Effector memory CD8-positive, alpha-beta T cell (primary cell): Measurements from ENCODE around the gene BAZ2B.

Experiments
- ATAC-seq: fragments of 150-1000 bp; cut with Tn5 transposase; replicated peaks from 2 replicates; pipeline ENCODE4 v1.10.0; 2021; ENCODE audit warnings: mild to moderate bottlenecking, moderate library complexity
- DNase-seq, 3 experiments: peaks; one replicate each; pipeline ENCODE4 v3.0.0; 2021
- H3K27ac Mint-ChIP-seq, 2 donors: one replicate each; pipeline ENCODE4 v1.8.0; 2022; ENCODE audit warnings: mild to moderate bottlenecking in 2 of 2, mixed read lengths in 2 of 2, moderate library complexity in 2 of 2
- H3K27me3 Mint-ChIP-seq, 2 donors: one replicate each; pipeline ENCODE4 v1.8.0; 2022; ENCODE audit warnings: mixed read lengths in 2 of 2
- H3K36me3 Mint-ChIP-seq: one replicate; pipeline ENCODE4 v1.8.0; 2022; ENCODE audit warnings: mild to moderate bottlenecking, moderate library complexity, mixed read lengths; ENCODE audit not compliant: insufficient read depth
- H3K4me1 Mint-ChIP-seq, 2 donors: one replicate each; pipeline ENCODE4 v1.8.0; 2022; ENCODE audit warnings: low read depth in 2 of 2, mixed read lengths in 2 of 2
- H3K4me3 Mint-ChIP-seq, 2 donors: one replicate each; pipeline ENCODE4 v1.8.0; 2022; ENCODE audit warnings: mild to moderate bottlenecking in 2 of 2, mixed read lengths in 2 of 2, moderate library complexity in 2 of 2
- H3K9me3 Mint-ChIP-seq, 2 donors: one replicate each; pipeline ENCODE4 v1.8.0; 2022; ENCODE audit warnings: mixed read lengths in 2 of 2

The BAZ2B gene

DNA sequence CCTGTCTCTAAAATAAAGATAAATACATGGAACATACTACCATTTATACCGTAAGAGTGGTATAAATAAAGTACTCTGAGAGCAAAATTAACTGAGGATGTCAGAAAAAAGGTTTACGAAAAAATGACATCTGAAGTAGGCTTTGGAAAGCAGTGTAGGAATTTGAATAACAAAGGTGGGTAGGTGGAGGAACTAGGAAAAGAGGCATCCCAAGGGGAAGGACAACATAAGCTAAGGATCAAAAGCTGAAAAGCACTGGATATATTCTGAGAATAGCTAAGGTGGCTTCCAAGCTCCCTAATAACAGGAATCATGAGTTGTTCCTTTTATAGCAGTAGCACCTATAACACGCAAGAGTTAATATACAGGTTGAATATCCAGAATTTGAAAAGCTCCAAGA is 91.3 kb downstream of the BAZ2B start:
- Mint-ChIP-seq H3K4me1 (no peaks in the 10 kb centered on the region), H3K27me3 (no peaks in the 10 kb centered on the region), H3K36me3 (no peaks in the 10 kb centered on the region), H3K4me3 (no peak overlapping the region), H3K27ac (no peak overlapping the region), H3K9me3 (no peaks in the 10 kb centered on the region)
- no peak for DNase-seq
- ATAC-seq, result no peak

DNA sequence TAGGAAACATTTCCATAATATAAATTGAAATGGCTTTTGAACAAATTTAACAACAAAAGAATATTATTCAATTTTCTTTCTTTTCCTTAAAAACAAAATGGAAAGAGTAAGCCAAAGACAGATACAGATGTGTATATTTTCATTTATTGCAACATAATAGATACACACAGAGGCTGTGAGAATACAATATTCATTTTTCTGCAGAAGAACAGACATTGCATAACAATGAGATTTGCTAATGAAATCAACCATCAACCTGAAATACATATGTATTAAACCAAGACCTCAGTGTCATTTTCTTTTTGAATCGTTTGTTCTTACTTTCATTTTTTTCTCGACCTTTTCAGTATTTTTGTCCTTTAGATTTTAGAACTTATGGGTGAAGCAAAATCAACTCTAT is 95.1 kb downstream of the BAZ2B start:
- Mint-ChIP-seq H3K4me3 (no peak overlapping the region), H3K27me3 (no peaks in the 10 kb centered on the region), H3K4me1 (peaks cover 0 to 4% of the 10 kb centered on the region in 2 donors)

DNA sequence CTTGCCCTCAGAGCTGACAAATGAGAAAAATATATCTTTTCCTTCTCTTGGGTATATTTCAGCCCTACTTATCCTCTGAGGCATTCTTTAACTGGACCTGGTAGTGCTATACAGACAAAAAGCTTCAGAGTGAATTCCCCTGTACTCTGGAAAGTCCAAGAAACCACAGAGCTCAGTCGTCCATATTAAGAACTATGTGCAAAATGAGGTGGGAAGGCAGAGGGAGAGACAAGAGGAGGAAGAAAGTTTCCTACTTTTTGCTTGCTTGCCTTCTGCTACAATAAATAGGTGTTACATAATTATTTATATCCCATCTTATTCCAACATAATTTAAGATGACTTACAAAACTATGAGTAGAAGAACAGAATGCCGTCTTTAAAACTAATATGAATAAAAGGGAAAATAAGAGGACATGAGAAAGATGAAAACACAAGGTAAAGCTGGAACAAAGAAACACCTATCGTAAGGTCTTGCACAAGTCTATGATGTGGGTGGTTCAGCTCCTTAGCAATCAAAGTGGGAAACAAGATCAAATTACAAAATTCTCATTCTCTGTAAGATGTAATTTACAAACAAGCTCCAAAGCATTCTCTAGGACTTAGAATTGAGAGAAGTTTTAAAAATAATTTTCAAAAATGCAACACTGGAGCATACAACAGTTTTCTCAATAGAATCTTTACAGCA is 97.9 kb downstream of the BAZ2B start:
- Mint-ChIP-seq H3K4me3 (no peak overlapping the region), H3K27me3 (no peaks in the 10 kb centered on the region), H3K9me3 (no peaks in the 10 kb centered on the region), H3K36me3 (peaks cover 4% of the 10 kb centered on the region), H3K27ac (no peak overlapping the region), H3K4me1 (peaks cover 8 to 22% of the 10 kb centered on the region in 2 donors)
- no peak for ATAC-seq
- no peak for DNase-seq

More for the DNA sequence above, 95.1 kb downstream of the BAZ2B start:
- no peak for ATAC-seq
- Mint-ChIP-seq H3K27ac (no peak overlapping the region), H3K36me3 (peaks cover 3% of the 10 kb centered on the region), H3K9me3 (no peaks in the 10 kb centered on the region)
- DNase-seq, result no peak

DNA sequence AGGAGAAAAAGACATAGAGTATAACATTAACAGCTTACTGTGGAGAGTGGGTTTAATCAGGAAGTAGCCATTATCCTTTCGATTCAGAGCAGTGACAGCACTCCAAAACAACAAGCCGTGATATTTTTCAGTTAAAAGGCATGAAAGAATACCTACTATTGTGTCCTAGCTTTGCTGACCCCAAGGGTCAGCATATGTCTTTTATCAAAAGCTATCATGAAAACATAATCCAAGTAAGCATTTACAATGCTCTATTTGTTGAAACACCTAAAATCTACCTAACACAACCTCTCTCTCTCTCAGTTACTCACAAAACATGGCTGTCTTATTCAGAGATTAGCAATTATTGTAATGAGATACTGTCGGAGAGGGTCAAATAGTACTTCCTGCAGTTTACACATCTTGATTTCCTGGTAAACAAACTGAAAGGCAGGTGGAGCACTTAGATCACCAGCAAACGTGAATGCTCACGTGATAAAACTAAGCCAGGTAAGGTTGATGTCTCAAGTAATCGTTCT is 100.0 kb downstream of the BAZ2B start:
- H3K4me1 Mint-ChIP-seq, result peaks cover 12 to 25% of the 10 kb centered on the region in 2 donors
- peak overlapping the region; percentile 92 to 97 for H3K27ac Mint-ChIP-seq
- DNase-seq, result peak; percentile 9 to 30 (median 23)
- H3K27me3 Mint-ChIP-seq, result no peaks in the 10 kb centered on the region
- H3K9me3 Mint-ChIP-seq, result no peaks in the 10 kb centered on the region
- peak overlapping the region; percentile 80 to 89 for H3K4me3 Mint-ChIP-seq
- ATAC-seq, result peak; percentile 98
- H3K36me3 Mint-ChIP-seq, result peaks cover 4% of the 10 kb centered on the region

DNA sequence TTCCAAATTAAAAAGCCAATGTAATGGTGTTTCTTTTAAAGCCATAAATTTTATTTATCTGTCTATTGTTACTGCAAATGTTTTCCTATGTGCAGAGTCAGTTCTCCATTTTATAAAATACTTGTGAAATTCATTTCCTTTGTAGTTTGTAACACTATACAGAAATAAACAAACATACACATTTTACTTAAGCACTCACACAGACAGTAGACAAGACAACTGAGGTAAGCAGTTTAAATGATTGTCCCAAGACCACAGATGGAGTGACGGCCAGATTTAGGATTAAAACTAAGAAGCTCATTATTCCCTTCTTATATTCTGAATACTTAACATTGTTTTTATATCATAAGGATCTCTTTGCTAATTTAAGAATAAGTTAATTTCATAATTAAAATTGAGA is 100.9 kb downstream of the BAZ2B start:
- ATAC-seq (no peak), DNase-seq (no peak)
- no peaks in the 10 kb centered on the region for H3K27me3 Mint-ChIP-seq
- no peaks in the 10 kb centered on the region for H3K9me3 Mint-ChIP-seq
- H3K27ac Mint-ChIP-seq, result peak overlapping the region; percentile 92 to 97
- H3K4me1 Mint-ChIP-seq, result peaks cover 12 to 25% of the 10 kb centered on the region in 2 donors
- H3K4me3 Mint-ChIP-seq, result peak overlapping the region; percentile 69 to 89
- peaks cover 4% of the 10 kb centered on the region for H3K36me3 Mint-ChIP-seq

DNA sequence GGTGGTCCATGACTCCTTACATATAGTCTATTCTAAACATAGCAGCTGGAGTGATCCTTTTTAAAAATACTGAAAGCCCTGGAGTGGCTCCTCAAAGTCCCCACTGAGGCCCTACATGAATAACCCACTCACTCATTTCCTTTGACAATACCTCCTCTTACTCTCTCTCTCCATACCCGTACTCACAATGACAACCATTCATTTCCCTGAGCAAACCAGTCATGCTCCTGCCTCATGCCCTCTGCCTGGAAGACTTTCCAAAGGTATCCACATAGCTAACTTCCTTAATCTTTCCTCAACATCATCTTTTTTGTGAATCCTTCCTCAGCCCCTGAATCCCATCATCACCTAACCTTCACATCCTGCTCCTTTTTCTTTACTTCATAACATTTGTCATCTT is 102.6 kb downstream of the BAZ2B start:
- no peaks in the 10 kb centered on the region for H3K27me3 Mint-ChIP-seq
- DNase-seq, result no peak
- no peak for ATAC-seq
- H3K4me3 Mint-ChIP-seq, result peak overlapping the region; percentile 0 to 89
- peaks cover 4% of the 10 kb centered on the region for H3K36me3 Mint-ChIP-seq
- peaks cover 15 to 31% of the 10 kb centered on the region in 2 donors for H3K4me1 Mint-ChIP-seq
- no peaks in the 10 kb centered on the region for H3K9me3 Mint-ChIP-seq
- H3K27ac Mint-ChIP-seq, result peak overlapping the region in 1 of 2 donors; percentile 17

DNA sequence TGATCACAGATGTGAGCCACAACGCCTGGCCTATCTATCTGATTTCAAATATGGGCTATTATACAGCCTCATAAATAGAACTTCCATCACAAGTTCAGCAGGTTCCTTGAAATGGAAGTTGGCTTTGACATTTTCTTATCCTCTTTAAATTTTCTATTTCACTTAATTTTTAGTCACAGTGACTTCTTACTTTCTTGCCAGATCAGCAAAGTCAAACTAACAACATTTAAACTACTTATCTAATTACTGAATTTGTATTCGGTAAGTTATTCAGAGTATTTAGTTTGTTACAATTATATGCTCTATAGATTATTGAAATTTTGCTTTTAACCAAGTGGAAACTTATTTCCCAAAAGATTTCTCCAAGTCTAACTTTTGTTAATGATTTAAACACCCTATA is 108.2 kb downstream of the BAZ2B start:
- Mint-ChIP-seq H3K27me3 (no peaks in the 10 kb centered on the region), H3K4me3 (no peak overlapping the region), H3K9me3 (no peaks in the 10 kb centered on the region), H3K4me1 (peaks cover 22 to 38% of the 10 kb centered on the region in 2 donors), H3K36me3 (no peaks in the 10 kb centered on the region), H3K27ac (peak overlapping the region in 1 of 2 donors; percentile 32)
- DNase-seq (no peak), ATAC-seq (no peak)

DNA sequence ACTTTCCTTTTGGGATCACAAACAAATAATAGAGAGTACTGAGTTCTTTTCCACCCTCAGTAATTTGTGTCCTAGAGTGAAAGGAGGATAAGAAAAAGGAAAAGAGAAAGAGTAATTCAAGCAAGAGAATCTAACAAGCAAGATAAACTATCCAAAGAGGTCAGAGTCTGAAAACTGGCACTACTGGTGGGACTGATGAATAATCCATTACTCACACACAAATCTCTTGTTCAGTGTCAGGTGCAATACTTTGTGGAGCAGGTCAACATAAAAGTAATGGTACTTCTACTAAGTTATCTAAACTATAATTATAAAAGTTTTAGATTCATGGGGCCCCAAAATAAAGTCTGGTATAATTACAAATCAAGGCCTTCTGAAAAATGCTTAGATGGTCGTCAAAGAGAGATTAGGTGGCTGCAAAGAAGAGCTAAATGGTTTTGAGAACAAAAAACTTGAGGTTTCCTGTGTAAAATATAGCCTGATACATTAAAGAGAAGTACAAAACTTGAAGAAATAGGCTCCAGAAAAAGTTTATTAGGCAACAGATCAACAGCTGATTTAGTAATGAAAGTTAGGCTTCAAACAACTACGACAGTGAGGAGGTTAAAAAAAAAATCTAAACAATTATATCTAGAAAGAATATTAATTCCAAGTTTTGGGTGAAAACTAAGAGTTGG is 109.4 kb downstream of the BAZ2B start:
- H3K27me3 Mint-ChIP-seq, result no peaks in the 10 kb centered on the region
- DNase-seq, result no peak
- H3K27ac Mint-ChIP-seq, result peak overlapping the region; percentile 53 to 68
- H3K36me3 Mint-ChIP-seq, result no peaks in the 10 kb centered on the region
- H3K4me1 Mint-ChIP-seq, result peaks cover 23 to 38% of the 10 kb centered on the region in 2 donors
- H3K9me3 Mint-ChIP-seq, result no peaks in the 10 kb centered on the region
- ATAC-seq, result peak; percentile 56
- H3K4me3 Mint-ChIP-seq, result peak overlapping the region in 1 of 2 donors; percentile 4

DNA sequence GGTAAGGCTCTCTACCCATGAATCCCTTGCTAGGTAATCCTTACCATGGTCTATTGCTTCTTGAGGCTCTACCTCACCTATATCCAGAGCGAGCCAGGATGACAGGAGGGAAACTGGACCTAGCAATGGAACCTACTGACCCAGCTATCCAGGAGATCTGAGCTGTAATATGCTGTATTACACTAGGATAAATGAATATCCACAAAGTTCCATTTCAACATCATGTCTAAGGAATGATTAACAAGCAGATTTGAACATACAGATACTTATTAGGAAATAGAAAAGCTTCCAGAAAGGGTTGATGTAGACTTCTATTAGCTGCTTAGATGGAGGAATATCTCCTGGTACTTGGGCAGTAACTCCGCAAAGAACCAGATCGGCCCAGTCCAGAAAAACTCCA is 110.1 kb downstream of the BAZ2B start:
- Mint-ChIP-seq H3K27ac (peak overlapping the region in 1 of 2 donors; percentile 68), H3K9me3 (no peaks in the 10 kb centered on the region), H3K4me1 (peaks cover 24 to 38% of the 10 kb centered on the region in 2 donors)

DNA sequence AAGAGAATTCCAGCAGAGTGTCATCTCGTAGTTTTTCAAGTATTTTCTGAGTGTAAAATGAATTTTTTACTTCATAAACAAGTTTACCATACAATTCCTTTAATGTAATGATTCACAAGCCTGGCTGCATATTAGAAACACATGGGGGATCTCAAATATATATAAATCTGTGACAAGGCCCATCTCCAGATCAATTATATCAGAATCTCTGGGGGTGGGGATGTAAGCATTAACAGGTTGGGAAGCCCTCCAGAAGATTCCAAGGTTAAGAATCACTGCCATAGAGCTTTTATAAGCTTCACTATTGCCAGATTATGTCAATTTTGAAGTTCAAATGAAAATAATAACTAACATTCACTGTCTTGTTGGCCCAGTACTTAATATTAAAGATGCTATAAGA is 111.2 kb downstream of the BAZ2B start:
- no peaks in the 10 kb centered on the region for H3K9me3 Mint-ChIP-seq
- no peak overlapping the region for H3K4me3 Mint-ChIP-seq
- no peaks in the 10 kb centered on the region for H3K27me3 Mint-ChIP-seq
- peak overlapping the region in 1 of 2 donors; percentile 7 for H3K27ac Mint-ChIP-seq
- no peaks in the 10 kb centered on the region for H3K36me3 Mint-ChIP-seq
- H3K4me1 Mint-ChIP-seq, result peaks cover 24 to 38% of the 10 kb centered on the region in 2 donors
- no peak for ATAC-seq
- DNase-seq, result no peak

More for the DNA sequence above, 110.1 kb downstream of the BAZ2B start:
- H3K27me3 Mint-ChIP-seq, result no peaks in the 10 kb centered on the region
- H3K4me3 Mint-ChIP-seq, result peak overlapping the region in 1 of 2 donors; percentile 4
- H3K36me3 Mint-ChIP-seq, result no peaks in the 10 kb centered on the region
- ATAC-seq (no peak), DNase-seq (no peak)

DNA sequence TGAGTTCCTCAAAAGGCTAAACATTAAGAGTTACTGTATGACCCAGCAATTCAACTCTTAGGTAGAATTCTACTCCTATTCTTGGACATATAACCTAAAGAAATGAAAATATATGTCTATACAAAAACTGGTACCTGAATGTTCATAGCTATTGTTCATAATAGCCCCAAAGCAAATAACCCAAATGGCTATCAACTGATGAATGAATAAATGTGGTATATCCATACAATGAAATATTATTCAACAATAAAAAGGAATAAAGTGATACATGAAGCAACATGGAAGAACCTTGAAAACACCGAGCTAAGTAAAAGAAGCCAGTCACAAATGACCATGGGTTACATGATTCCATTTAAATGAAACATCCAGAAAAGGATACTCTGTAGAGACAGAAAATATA is 114.6 kb downstream of the BAZ2B start:
- no peak overlapping the region for H3K4me3 Mint-ChIP-seq
- no peaks in the 10 kb centered on the region for H3K9me3 Mint-ChIP-seq
- H3K36me3 Mint-ChIP-seq, result no peaks in the 10 kb centered on the region
- H3K27ac Mint-ChIP-seq, result no peak overlapping the region
- ATAC-seq (no peak), DNase-seq (no peak)
- H3K27me3 Mint-ChIP-seq, result no peaks in the 10 kb centered on the region
- peaks cover 13 to 25% of the 10 kb centered on the region in 2 donors for H3K4me1 Mint-ChIP-seq

DNA sequence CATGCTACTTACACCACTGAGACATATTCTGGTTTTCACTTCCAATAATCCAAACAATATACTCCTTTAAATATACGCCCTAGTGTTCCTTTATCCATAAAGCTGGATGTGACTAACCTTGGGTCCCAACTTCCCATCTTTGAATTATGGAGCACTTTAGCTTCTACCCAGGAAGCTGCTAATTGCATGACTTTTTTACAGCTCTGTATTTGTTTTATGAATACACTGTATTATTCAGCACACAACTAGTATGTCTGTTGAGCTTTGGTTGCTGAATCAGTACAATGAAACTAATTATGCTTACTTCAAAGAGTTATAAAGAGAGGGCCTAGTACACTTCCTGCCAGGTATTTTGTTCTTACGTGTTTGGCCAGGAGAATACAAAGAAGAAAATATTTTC is 118.5 kb downstream of the BAZ2B start:
- peak overlapping the region in 1 of 2 donors; percentile 57 for H3K27ac Mint-ChIP-seq
- ATAC-seq (no peak), DNase-seq (no peak)
- peaks cover 2 to 11% of the 10 kb centered on the region in 2 donors for H3K4me1 Mint-ChIP-seq
- no peaks in the 10 kb centered on the region for H3K36me3 Mint-ChIP-seq
- H3K9me3 Mint-ChIP-seq, result no peaks in the 10 kb centered on the region
- no peak overlapping the region for H3K4me3 Mint-ChIP-seq
- H3K27me3 Mint-ChIP-seq, result no peaks in the 10 kb centered on the region

DNA sequence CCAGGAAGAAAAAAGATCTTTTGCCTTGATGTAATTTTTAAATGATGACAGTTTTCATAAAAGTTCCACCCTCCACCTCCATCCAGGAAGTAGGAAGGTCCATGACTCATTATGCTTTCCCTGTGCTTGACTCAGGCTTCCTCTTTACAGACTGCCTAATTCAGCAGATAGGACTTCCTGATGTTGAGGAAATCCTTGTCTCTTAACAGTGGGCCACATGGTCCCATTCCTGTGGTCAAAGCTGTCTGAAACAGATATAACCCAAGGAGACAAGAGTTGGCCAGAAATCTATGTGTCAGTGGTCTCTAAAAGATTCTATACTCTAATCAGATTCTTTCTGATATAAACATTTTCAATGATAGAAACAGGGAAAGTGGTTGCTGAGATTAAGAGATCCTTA is 119.1 kb downstream of the BAZ2B start:
- H3K9me3 Mint-ChIP-seq, result no peaks in the 10 kb centered on the region
- H3K27me3 Mint-ChIP-seq, result no peaks in the 10 kb centered on the region
- ATAC-seq (peak; percentile 19), DNase-seq (no peak)
- H3K4me1 Mint-ChIP-seq, result peaks cover 2 to 11% of the 10 kb centered on the region in 2 donors
- H3K27ac Mint-ChIP-seq, result peak overlapping the region in 1 of 2 donors; percentile 57
- no peaks in the 10 kb centered on the region for H3K36me3 Mint-ChIP-seq
- no peak overlapping the region for H3K4me3 Mint-ChIP-seq

DNA sequence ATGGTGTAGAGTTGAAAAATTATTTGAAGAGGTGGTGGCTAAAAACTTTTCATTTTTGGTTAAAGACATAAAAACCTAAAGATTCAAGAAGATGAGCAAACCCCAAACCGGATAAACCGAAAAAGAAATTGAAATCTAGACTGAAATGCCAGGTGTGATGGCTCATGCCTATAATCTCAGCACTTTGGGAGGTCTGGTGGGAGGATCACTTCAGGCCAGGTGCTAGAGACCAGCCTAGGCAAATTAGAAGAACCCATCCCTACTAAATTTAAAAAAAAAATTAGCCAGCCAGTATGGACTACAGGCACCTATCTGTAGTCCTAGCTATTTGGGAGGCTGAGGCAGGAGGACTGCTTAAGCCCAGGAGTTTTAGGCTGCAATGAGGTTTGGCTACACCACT is 126.9 kb downstream of the BAZ2B start:
- H3K4me1 Mint-ChIP-seq, result peaks cover 8 to 9% of the 10 kb centered on the region in 2 donors
- no peaks in the 10 kb centered on the region for H3K27me3 Mint-ChIP-seq
- H3K36me3 Mint-ChIP-seq, result peaks cover 4% of the 10 kb centered on the region
- ATAC-seq (no peak), DNase-seq (no peak)
- no peaks in the 10 kb centered on the region for H3K9me3 Mint-ChIP-seq
- H3K27ac Mint-ChIP-seq, result no peak overlapping the region
- H3K4me3 Mint-ChIP-seq, result no peak overlapping the region
